Middle frontal gyrus (tissue), 1 donor: ENCODE measurements around the gene GINS1.
"Not testable (repeated sequence)": the region's sequence is repeated elsewhere in the genome, so short reads cannot be mapped to it uniquely, and the experiment has no call there.

Experiments
- DNase-seq: peaks from one replicate; pipeline ENCODE4 v3.0.0-alpha.2; 2015; ENCODE audit warnings: low spot score; ENCODE audit errors: extremely low spot score

Gene GINS1

GRCh38 chr20:25453035-25453810 lies 45.8 kb downstream of the GINS1 start:
- DNase-seq: no peak

- DNase-seq: no peak
These were observed 46.9 kb downstream of the GINS1 start for GRCh38 chr20:25454153-25454900.

GRCh38 chr20:25457886-25458680 lies 50.6 kb downstream of the GINS1 start:
- DNase-seq: no peak

- no peak for DNase-seq
These were observed 51.8 kb downstream of the GINS1 start for GRCh38 chr20:25459111-25459830.

- DNase-seq: no peak
These were observed 52.6 kb downstream of the GINS1 start for GRCh38 chr20:25459916-25460535.

GRCh38 chr20:25460566-25461280 lies 53.2 kb downstream of the GINS1 start:
- DNase-seq: no peak

GRCh38 chr20:25461281-25461650 lies 53.8 kb downstream of the GINS1 start:
- DNase-seq: no peak

GRCh38 chr20:25461786-25462545 lies 54.5 kb downstream of the GINS1 start:
- no peak for DNase-seq

GRCh38 chr20:25464501-25465242 lies 57.2 kb downstream of the GINS1 start:
- no peak for DNase-seq

- no peak for DNase-seq
These were observed 58.0 kb downstream of the GINS1 start for GRCh38 chr20:25465243-25466135.

- no peak for DNase-seq
These were observed 59.4 kb downstream of the GINS1 start for GRCh38 chr20:25466846-25467245.

- DNase-seq: no peak
These were observed 60.0 kb downstream of the GINS1 start for GRCh38 chr20:25467441-25467840.

GRCh38 chr20:25468126-25469075 lies 60.9 kb downstream of the GINS1 start:
- DNase-seq: no peak

- no peak for DNase-seq
These were observed 62.1 kb downstream of the GINS1 start for GRCh38 chr20:25469558-25469957.

GRCh38 chr20:25470045-25470444 lies 62.6 kb downstream of the GINS1 start:
- DNase-seq: no peak

GRCh38 chr20:25471020-25471419 lies 63.5 kb downstream of the GINS1 start:
- DNase-seq: no peak

- not testable (repeated sequence) for DNase-seq
These were observed 65.8 kb downstream of the GINS1 start for GRCh38 chr20:25473297-25473696.
